Measurements from ENCODE around the gene VASH2.

DNA sequence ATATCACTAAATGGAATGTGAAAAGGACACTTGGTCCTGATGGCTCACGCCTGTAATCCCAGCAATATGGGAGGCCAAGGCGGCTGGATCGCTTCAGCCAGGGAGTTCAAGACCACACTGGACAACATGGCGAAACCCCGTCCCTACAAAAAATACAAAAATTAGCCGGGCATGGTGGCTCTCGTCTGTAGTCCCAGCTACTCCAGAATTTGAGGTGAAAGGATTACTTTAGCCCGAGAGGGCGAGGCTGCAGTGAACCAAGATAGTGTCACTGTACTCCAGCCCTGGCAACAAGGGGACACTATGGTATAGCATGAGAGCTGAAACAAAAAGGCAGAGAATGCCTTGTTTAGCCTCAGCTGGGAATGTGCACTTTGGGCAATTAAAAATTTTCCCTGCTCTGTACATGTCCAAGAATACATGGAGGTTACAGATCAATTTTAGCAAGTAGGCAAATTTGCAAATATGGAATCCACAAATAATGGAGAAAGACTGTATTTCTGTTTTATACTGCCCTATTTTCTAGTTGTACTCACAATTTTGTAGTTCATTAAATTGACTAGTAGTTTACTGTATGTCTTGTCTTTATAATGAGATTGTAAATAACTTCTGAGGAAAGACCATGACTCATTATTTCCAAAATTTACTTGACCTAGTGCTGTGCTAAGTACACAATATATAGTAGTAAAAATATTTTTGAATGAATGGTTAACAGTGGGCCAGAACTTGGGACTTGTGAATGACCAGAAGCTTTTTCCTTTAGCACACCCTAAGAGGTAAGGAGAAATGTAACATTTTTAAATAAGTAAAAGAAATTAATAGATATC lies 67.3 kb downstream of the VASH2 start:
- TF ChIP-seq, protein P1, sequence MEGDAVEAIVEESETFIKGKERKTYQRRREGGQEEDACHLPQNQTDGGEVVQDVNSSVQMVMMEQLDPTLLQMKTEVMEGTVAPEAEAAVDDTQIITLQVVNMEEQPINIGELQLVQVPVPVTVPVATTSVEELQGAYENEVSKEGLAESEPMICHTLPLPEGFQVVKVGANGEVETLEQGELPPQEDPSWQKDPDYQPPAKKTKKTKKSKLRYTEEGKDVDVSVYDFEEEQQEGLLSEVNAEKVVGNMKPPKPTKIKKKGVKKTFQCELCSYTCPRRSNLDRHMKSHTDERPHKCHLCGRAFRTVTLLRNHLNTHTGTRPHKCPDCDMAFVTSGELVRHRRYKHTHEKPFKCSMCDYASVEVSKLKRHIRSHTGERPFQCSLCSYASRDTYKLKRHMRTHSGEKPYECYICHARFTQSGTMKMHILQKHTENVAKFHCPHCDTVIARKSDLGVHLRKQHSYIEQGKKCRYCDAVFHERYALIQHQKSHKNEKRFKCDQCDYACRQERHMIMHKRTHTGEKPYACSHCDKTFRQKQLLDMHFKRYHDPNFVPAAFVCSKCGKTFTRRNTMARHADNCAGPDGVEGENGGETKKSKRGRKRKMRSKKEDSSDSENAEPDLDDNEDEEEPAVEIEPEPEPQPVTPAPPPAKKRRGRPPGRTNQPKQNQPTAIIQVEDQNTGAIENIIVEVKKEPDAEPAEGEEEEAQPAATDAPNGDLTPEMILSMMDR (conservative IDR thresholded peaks at IDR 0.05 in 1 of 2, IDR thresholded peaks at IDR 0.05 in 1 of 2; ENCODE audit: low read depth in 1 of 2, low read length in 2 of 2), result no peak
- no peak for TF ChIP-seq EZH2 (IDR thresholded peaks at IDR 0.05; ENCODE audit: low read length, missing control alignments)

All from fibroblast of lung (primary cell).